ENCODE results near the gene NAP1L5.

Gene NAP1L5

DNA sequence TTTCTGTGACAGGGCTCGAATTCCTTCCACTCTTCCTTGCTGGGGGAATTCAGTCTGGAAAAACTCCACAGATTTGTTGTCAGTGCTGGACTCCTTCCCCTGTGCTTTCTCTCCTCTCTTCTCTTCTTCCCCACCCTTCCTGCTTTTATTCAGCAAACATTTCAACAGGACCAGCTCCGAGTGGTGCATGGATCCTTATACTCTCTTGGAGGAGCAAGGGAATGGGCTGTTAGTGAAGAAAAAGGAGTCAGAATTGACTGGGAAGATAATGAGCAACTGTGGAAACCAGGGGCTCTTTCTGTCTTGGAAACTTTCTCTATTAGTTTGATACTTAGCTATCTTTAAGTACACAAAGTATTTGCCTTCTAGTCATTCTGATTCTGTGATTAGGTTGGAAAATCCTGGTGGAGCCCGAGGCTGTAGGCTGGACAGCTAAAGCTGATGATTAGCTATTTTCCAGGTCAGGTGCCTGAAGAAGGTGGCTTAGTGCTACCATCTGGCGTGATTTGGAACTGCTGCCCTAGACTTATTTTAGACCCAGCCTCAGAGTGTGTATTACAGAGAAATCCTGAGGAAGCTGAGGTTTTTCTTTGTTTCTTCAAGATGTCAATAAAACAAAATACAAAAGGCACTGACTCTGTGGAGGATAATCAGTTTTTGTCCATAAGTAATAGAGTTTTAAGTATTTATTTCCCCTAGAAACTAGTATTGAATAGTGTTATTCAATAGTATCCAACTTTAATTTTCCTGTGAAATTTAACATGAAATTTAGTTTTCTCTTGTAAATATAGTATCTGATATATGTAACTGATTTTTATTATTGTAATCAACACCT is 38.4 kb downstream of the NAP1L5 start:
- DNase-seq = peak; percentile 36

DNA sequence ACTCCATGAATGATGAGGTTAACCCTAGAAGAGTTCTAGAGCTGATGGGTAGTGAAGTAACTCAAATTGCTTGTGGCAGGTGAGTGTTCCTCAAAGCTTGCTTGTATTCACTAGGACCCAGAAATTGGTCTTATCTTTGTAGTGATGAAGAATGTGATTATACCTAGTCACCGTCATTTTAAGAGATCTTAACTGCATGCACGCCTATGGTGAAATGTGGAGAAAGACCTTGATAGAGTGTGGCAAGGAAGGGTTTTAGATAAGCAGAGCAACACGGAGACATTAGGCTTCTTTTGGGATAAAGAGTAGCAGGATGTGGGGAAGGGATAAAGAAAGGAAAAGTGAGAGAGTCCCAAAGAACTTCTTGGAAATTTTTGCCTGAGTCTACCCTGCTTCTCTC is 42.4 kb downstream of the NAP1L5 start:
- DNase-seq = no peak

DNA sequence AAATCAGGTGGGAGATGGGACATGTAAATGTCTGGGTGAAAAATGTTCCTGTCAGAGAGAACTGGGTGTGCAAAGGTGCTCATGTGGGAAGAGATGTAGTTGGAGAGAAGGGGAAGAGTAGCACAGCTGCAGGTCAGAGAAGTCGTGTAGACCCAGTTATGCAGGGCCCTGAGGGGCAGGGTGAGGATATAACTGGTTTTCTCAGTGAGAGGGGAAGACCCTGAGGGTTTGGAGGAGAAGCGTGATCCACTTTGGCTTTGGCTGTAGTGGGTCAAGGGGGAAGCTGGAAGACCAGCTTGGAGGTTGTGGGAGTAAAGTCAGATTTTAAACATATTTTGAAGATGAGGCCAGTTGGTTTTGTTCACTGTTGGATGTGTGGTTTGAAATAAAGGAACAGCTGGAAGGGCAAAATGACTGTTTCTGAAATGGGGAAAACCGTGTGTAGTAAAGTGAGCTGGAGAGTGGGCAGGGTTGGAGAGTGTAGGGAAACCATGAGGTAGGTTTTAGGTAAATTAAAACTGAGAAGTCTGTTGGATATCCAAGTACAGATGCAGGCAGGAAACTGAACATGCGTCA is 44.2 kb downstream of the NAP1L5 start:
- no peak for DNase-seq

GRCh38 chr4:88649716-88650115 is 47.9 kb downstream of the NAP1L5 start:
- no peak for DNase-seq

DNA sequence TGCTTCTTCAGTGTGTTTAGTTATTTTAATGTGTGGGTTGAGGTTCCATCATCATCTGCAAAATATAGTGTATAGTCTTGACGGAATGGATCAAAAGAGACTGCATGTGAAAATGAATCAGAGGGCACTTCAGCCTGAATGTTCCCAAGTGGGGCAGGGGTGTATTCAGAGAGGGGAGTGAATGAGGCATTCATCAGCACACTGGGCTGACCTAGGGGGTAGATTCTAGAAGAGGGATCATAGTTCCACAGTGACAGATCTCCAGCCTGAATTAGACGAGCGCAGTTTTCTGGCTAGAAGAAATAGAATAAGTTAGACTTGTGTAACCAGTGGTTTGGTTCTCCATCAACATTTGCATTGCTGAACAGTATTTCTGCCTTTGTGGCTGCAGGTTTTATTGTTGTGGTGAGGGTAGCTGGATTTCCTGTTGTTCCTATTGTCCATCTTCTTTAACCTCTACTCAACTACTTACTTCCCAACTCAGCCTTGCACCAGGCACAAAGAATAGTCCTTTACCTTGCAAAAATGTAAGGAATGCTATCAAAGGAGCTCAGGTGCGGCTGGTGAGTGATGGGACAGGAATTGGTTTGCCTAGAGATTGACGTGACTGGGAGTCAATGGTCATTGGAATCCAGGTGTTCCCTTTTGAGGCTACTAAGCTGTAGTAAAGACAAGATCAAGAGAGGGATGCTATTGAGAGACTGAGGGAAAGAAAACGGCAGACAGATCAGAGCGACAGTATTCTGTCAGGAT is 50.9 kb downstream of the NAP1L5 start:
- no peak for DNase-seq

GRCh38 chr4:88645994-88646393 is 51.6 kb downstream of the NAP1L5 start:
- DNase-seq = no peak
